Heart left ventricle (tissue), 16 donors: ENCODE data around the gene CELSR1. TPM values are rescaled to one million over a fixed set of nuclear protein-coding genes. Genes with fewer than 3 reads are reported as not detected.

Experiments used
- ATAC-seq, 4 donors: fragments of 200-7000 bp; cut with Tn5 transposase; one replicate each; pipeline ENCODE4 v1.9.1; 2020 to 2022; ENCODE audit warnings: moderate library complexity in 4 of 4, mild to moderate bottlenecking in 3 of 4, moderate number of reproducible peaks in 1 of 4
- DNase-seq, 5 donors: peaks; one replicate each; pipeline ENCODE4 v3.0.0-alpha.2; 2020
- H3K27ac ChIP-seq, 12 donors: fragments of 200-600 bp; sonication (generic) in 4 of 12; one replicate each; pipeline versions ENCODE4 v1.5.0 to v1.8.0; 2016 to 2022; ENCODE audit warnings: mild to moderate bottlenecking in 2 of 12
- H3K27me3 ChIP-seq, 9 donors: fragments of 200-600 bp; sonication (generic) in 2 of 9; one replicate each; pipeline versions ENCODE4 v1.5.1 to v1.8.0; 2016 to 2022; ENCODE audit warnings: mild to moderate bottlenecking in 3 of 9
- H3K36me3 ChIP-seq, 9 donors: fragments of 200-600 bp; sonication (generic) in 2 of 9; one replicate each; pipeline versions ENCODE4 v1.5.0 to v1.8.0; 2018 to 2022; ENCODE audit warnings: mild to moderate bottlenecking in 2 of 9
- H3K4me1 ChIP-seq, 12 donors: fragments of 200-600 bp; sonication (generic) in 4 of 12; one replicate each; pipeline versions ENCODE4 v1.5.0 to v1.8.0; 2016 to 2022; ENCODE audit warnings: mild to moderate bottlenecking in 3 of 12
- H3K4me3 ChIP-seq, 12 donors: fragments of 200-600 bp; sonication (generic) in 4 of 12; one replicate each; pipeline versions ENCODE4 v1.5.0 to v1.8.0; 2017 to 2022; ENCODE audit warnings: mild to moderate bottlenecking in 9 of 12, moderate library complexity in 4 of 12
- H3K9me3 ChIP-seq, 12 donors: fragments of 200-600 bp; sonication (generic) in 4 of 12; one replicate each; pipeline versions ENCODE4 v1.5.0 to v1.8.0; 2016 to 2022; ENCODE audit warnings: mild to moderate bottlenecking in 1 of 12
- POLR2A ChIP-seq, 2 donors: fragments of 450-650 bp; IDR thresholded peaks; one replicate each; pipeline ENCODE4 v1.6.1; 2017; ENCODE audit warnings: antibody characterized with exemption in 2 of 2, mild to moderate bottlenecking in 2 of 2, moderate library complexity in 2 of 2
- WGBS, 4 donors: extraction: QIAGEN DNeasy Blood & Tissue Kit in 2 of 4; methylation state at CpG; one replicate each; pipeline versions ENCODE4 v1.1.5 to v1.1.7; 2013 to 2018; 5-methylcytosine and 5-hydroxymethylcytosine counted together
- intact Hi-C, 10 donors: fragments of 100-400 bp; cut with DNase I; formaldehyde crosslinking; loops; one replicate each; pipeline versions ENCODE4 v1.11.1 to v1.14.2; 2022
- polyA plus RNA-seq, 2 donors: library from polyadenylated mRNA; stranded (reverse); fragments of 200-250 nt; gene quantifications; one replicate each; pipeline ENCODE4 v1.2.3, GENCODE V29; 2013
- total RNA-seq, 9 donors: library from RNA; depleted of rRNA in 2 of 9; stranded (reverse); fragments of >200 nt in 2 of 9; fragmentation: NEBNext Ultra II Directional in 3 of 9; extraction: Animal tissue kit (Norgen Biotek cat#: 25700) in 3 of 9; gene quantifications; one replicate each; pipeline versions ENCODE4 v1.1.0 to v1.2.4, GENCODE V29; 2016 to 2023
- TF ChIP-seq, protein P1 (sequence below), 12 donors: fragments of 200-600 bp; sonication (generic) in 4 of 12; IDR thresholded peaks; one replicate each; pipeline versions ENCODE4 v1.5.0 to v1.8.0; 2018 to 2022; ENCODE audit warnings: antibody characterized with exemption in 12 of 12, mild to moderate bottlenecking in 5 of 12
- donor health status: ischemic (EF 13 %, LVEDD 7.1; RV severe dilation, severe dysfunction).
- donor health status: healthy with polysubstance abuse.
- donor health status: DM: no; HTN: yes; CAD: no.
- donor health status: DM: no; HTN: no; CAD: no.
- donor health status: ischemic (EF 25% LVEDD 6.9; RV normal size, moderate dysfunction).
- donor health status: ischemic (EF 25% LVEDD 5.7; RV mildly dilated, moderate dysfunction).
- donor health status: healthy.
- donor health status: DM: yes; HTN: yes; CAD: no.
- donor health status: ischemic (EF 35%, LVEDD 5.7; RV mildly dilated, moderate dysfunction).
- donor health status: nonischemic (EF 11% LVEDD 7.7; RV severe dilation, severe dysfunction).
- donor health status: DM: yes; HTN: yes; CAD: no.
- donor health status: PGD.
- donor health status: ischemic (EF 29% LVEDD 5.4; RV normal size, mild dysfunction).
- donor health status: nonischemic (EF 23%, LVEDD 6.1; RV moderate dilation, normal function).

The CELSR1 gene
- total and polyA plus RNA-seq, 11 donors = 5.9 to 15.8 (median 11.9) TPM

DNA sequence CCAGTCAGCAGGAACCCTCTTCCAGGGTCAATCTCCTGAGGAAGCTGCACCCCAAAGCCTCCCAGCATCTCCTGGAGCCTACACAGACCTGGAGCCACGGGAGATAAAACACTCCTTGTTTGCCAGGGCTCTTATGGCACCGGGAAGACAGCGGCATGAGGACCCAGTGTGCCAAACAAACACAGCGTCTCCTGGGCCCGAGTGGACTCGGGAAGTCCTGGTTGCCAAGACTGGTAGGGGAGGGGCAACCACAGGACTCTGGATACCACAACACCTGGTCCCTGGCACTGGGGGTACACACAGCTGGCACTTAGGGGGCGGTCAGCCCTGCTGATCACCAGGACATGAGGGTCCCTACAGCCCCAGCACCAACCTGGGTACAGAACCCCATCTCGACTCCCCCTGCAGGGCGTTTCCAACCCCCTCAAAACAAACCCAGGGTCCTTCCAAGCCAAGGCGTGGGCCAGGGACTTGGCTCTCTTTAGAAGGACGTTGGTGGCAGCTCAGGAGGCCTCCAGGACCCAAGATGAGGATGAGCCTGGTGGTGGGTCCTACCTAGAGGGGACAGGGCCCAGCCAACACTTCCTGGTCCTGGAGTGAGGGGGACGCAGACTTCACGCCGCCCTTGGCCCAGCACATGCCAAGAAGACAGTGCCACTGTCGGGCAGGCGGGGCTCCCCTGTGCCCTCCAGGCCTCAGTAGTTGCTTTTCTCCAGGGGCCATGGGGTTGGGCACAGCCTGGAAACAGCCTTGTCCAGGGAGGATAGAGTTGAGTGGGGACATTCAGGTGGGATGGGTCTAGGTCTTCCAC, 85.0 kb downstream of the CELSR1 start:
- 71 to 74% (median 72%) methylated on average over 9 to 16 of the region's 16 CpGs for WGBS, 4 donors
- Histone ChIP-seq H3K36me3 (no peaks in the 10 kb centered on the region), H3K9me3 (no peaks in the 10 kb centered on the region), H3K4me3 (no peak overlapping the region), H3K27ac (no peak overlapping the region), H3K4me1 (peaks cover 0 to 27% (median 6%) of the 10 kb centered on the region in 12 donors), H3K27me3 (peaks cover 0 to 4% (median 0%) of the 10 kb centered on the region in 9 donors)
- peak in 1 of 5 donors; percentile 24 for DNase-seq
- ATAC-seq = peak in 3 of 4 donors; percentile 11 to 60 (median 29)
- TF ChIP-seq POLR2A (IDR thresholded peaks at IDR 0.05) = no peak
- TF ChIP-seq, protein P1, sequence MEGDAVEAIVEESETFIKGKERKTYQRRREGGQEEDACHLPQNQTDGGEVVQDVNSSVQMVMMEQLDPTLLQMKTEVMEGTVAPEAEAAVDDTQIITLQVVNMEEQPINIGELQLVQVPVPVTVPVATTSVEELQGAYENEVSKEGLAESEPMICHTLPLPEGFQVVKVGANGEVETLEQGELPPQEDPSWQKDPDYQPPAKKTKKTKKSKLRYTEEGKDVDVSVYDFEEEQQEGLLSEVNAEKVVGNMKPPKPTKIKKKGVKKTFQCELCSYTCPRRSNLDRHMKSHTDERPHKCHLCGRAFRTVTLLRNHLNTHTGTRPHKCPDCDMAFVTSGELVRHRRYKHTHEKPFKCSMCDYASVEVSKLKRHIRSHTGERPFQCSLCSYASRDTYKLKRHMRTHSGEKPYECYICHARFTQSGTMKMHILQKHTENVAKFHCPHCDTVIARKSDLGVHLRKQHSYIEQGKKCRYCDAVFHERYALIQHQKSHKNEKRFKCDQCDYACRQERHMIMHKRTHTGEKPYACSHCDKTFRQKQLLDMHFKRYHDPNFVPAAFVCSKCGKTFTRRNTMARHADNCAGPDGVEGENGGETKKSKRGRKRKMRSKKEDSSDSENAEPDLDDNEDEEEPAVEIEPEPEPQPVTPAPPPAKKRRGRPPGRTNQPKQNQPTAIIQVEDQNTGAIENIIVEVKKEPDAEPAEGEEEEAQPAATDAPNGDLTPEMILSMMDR (IDR thresholded peaks at IDR 0.05) = no peak
- intact Hi-C loops = no loop called here

DNA sequence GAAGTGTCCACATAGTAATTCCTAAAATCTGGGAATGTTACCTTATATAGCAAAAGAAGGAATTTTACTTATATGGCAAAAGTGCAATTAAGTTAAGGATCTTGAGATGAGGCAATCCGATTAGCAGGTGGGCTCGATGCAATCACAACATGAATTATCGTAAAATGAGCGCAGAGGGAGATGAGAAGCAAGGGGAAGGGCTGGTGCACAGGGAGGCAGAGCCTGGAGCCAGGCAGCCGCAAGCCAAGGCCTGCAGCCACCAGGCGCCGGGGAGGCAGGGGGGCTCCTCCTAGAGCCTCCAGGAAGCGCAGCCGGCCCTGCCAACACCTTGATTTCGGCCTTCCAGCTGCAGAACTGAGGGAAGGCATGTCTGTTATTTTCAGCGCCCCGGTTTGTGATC, 85.7 kb downstream of the CELSR1 start:
- Histone ChIP-seq H3K4me1 (peaks cover 0 to 27% (median 6%) of the 10 kb centered on the region in 12 donors), H3K27ac (no peak overlapping the region), H3K36me3 (no peaks in the 10 kb centered on the region), H3K9me3 (no peaks in the 10 kb centered on the region), H3K4me3 (no peak overlapping the region), H3K27me3 (peaks cover 0 to 4% (median 0%) of the 10 kb centered on the region in 9 donors)
- ATAC-seq = peak in 1 of 4 donors; percentile 7
- intact Hi-C loops = no loop called here
- 61 to 73% (median 65%) methylated on average over 12 of the region's 12 CpGs for WGBS, 4 donors
- DNase-seq = no peak
- TF ChIP-seq POLR2A (IDR thresholded peaks at IDR 0.05) = no peak
- TF ChIP-seq, protein P1 (IDR thresholded peaks at IDR 0.05) = no peak

DNA sequence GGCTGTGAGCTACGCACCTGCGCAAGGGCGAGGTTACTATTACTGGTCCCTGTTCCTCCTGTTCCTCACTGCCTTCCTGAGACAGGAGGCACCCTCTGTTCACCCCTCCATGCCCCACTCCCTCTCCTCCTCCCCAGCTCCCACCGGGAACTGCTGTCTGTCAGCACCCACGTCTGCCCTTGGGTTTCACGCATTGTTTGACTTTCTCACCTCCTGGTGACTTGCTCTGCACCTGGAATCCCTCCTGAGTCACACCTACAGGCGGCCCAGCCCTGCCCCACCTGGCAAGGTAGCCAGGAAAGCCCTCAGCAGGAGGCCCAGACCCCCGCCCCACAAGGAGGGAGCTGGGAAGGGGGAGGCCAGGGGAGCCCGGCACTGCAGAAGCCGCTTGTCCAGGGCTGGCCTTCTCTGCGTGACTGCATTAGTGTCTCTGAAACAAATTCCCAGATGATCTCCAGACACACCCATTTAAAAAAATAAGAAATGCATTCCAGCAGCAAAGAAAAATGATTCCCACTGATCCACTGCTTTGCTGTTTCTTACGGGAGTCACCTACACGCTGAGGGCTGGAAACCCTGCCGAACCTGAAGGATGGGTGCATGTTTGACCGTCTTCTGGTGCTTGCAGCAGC, 86.4 kb downstream of the CELSR1 start:
- Histone ChIP-seq H3K9me3 (no peaks in the 10 kb centered on the region), H3K27ac (no peak overlapping the region), H3K36me3 (no peaks in the 10 kb centered on the region), H3K4me3 (no peak overlapping the region), H3K27me3 (peaks cover 0 to 3% (median 0%) of the 10 kb centered on the region in 9 donors), H3K4me1 (peaks cover 0 to 27% (median 6%) of the 10 kb centered on the region in 12 donors)
- intact Hi-C loops = no loop called here
- 77 to 81% (median 79%) methylated on average over 11 to 15 of the region's 15 CpGs for WGBS, 4 donors
- TF ChIP-seq, protein P1 (IDR thresholded peaks at IDR 0.05) = no peak
- DNase-seq = peak in 1 of 5 donors; percentile 25
- no peak for ATAC-seq
